ENCODE data around the gene GDA.

DNA sequence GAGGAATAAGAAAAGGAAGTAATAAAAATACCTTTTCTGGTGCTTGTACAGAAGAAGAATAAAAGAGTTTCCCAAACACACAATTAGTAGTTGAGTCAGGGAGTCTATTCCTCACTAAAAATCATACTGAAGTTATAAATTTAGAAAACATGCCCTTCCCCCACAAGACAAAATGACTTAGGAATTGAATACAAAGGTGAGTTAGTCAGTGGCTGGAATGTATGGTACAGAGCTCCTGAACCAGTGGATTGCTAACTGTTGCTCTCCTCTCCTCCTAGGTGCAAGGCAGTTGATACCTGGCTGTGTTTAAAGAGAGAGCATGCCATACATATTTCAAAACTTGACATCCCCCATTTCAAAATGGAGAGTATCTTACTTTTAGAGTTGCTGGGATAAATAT lies 1.9 kb downstream of the GDA start:
- TF ChIP-seq, protein P1, sequence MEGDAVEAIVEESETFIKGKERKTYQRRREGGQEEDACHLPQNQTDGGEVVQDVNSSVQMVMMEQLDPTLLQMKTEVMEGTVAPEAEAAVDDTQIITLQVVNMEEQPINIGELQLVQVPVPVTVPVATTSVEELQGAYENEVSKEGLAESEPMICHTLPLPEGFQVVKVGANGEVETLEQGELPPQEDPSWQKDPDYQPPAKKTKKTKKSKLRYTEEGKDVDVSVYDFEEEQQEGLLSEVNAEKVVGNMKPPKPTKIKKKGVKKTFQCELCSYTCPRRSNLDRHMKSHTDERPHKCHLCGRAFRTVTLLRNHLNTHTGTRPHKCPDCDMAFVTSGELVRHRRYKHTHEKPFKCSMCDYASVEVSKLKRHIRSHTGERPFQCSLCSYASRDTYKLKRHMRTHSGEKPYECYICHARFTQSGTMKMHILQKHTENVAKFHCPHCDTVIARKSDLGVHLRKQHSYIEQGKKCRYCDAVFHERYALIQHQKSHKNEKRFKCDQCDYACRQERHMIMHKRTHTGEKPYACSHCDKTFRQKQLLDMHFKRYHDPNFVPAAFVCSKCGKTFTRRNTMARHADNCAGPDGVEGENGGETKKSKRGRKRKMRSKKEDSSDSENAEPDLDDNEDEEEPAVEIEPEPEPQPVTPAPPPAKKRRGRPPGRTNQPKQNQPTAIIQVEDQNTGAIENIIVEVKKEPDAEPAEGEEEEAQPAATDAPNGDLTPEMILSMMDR (IDR thresholded peaks at IDR 0.05; ENCODE audit: low read depth, low read length) = no peak
- no peak for TF ChIP-seq POLR2A (IDR thresholded peaks at IDR 0.05; ENCODE audit: extremely low read depth, insufficient read length)
- TF ChIP-seq, protein P2, sequence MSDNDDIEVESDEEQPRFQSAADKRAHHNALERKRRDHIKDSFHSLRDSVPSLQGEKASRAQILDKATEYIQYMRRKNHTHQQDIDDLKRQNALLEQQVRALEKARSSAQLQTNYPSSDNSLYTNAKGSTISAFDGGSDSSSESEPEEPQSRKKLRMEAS (IDR thresholded peaks at IDR 0.05; ENCODE audit: low read depth, low read length) = no peak

Measured in NB4 (cell line).